K562 (cell line): ENCODE results near the gene SPRED2. TPM values are rescaled to one million over a fixed set of nuclear protein-coding genes. Genes with fewer than 3 reads are reported as not detected.

Experiments used
- ATAC-seq: fragments of 200-7000 bp; cut with Tn5 transposase; 3 replicates; pipeline ENCODE4 v1.9.1; 2020; ENCODE audit warnings: moderate library complexity
- BruUV-seq: library from RNA; stranded (reverse); fragments of 400-500 nt; replicated peaks from 2 replicates; lab custom pipeline; 2021; lab: Mats Ljungman, UMichigan
- CTCF ChIA-PET: fragments of 300-600 bp; formaldehyde crosslinking; extraction: SDS; loops from one replicate; lab custom pipeline; 2021; ENCODE audit warnings: low intra/inter-chr PET ratio; lab: Yijun Ruan, JAX
- POLR2A ChIA-PET: fragments of 300-600, 350-650 bp; sonication (Branson Sonifier 250); formaldehyde crosslinking; extraction: SDS; loops from one replicate; lab custom pipeline; 2021; ENCODE audit warnings: antibody characterized with exemption, inconsistent platforms; lab: Yijun Ruan, JAX
- DNase-seq, 4 experiments: peaks; one replicate each; pipeline versions ENCODE4 v3.0.0 to v3.0.0-alpha.2; 2011 to 2018; ENCODE audit warnings: low spot score in 3 of 4, mixed read lengths in 3 of 4; ENCODE audit errors: extremely low read depth in 1 of 4
- FAIRE-seq: peaks from 2 replicates; lab custom pipeline; 2011; peaks lifted over from hg19 to GRCh38; lab: Jason Lieb, UNC
- H2AFZ ChIP-seq: 2 replicates; pipeline ENCODE4 v1.6.0; 2011; ENCODE audit warnings: low read depth, low read length, control low read depth, inconsistent platforms
- H3K27ac ChIP-seq: fragments of 200-600 bp; 3 replicates; pipeline ENCODE4 v1.8.0; 2011; ENCODE audit warnings: low read depth, mild to moderate bottlenecking, control low read depth, inconsistent platforms, low read length, moderate library complexity, mixed read lengths; ENCODE audit errors: extremely low read depth
- H3K27me3 ChIP-seq, 2 experiments: fragments of 300-600 bp in 1 of 2; 2 replicates in 1 of 2; 3 replicates in 1 of 2; pipeline versions ENCODE4 v1.6.0 to v1.8.0; 2011; ENCODE audit warnings: inconsistent platforms in 2 of 2, low read length in 2 of 2, mild to moderate bottlenecking in 1 of 2, mixed read lengths in 1 of 2, moderate library complexity in 1 of 2; ENCODE audit not compliant: control insufficient read depth in 2 of 2, insufficient read depth in 2 of 2
- H3K36me3 ChIP-seq: fragments of 300-600 bp; 3 replicates; pipeline ENCODE4 v1.8.0; 2011; ENCODE audit warnings: mild to moderate bottlenecking, low read length, inconsistent platforms; ENCODE audit not compliant: control insufficient read depth, insufficient read depth
- H3K4me1 ChIP-seq, 2 experiments: fragments of 200-600 bp in 1 of 2; replicated peaks in 1 of 2; 2 replicates in 1 of 2; 3 replicates in 1 of 2; pipeline versions ENCODE4 v1.5.1 to v1.8.0; 2011; ENCODE audit warnings: inconsistent platforms in 2 of 2, low read length in 2 of 2, mild to moderate bottlenecking in 1 of 2, mixed read lengths in 1 of 2, moderate library complexity in 1 of 2; ENCODE audit not compliant: control insufficient read depth in 2 of 2, insufficient read depth in 2 of 2
- H3K4me2 ChIP-seq: 2 replicates; pipeline ENCODE4 v1.6.1; 2011; ENCODE audit warnings: low read length, control low read depth, inconsistent platforms, mixed read lengths; ENCODE audit not compliant: insufficient read depth
- H3K4me3 ChIP-seq: fragments of 200-600 bp; sonication (generic), shearing (Covaris generic); 2 replicates; pipeline ENCODE4 v1.5.1; 2016; ENCODE audit warnings: control low read depth, inconsistent platforms
- H3K79me2 ChIP-seq: fragments of 200-600 bp; 3 replicates; pipeline ENCODE4 v1.8.0; 2011; ENCODE audit warnings: low read length, inconsistent platforms; ENCODE audit not compliant: control insufficient read depth, insufficient read depth
- H3K9ac ChIP-seq, 2 experiments: 2 replicates each; pipeline versions ENCODE4 v1.6.0 to v1.6.1; 2011; ENCODE audit warnings: low read depth in 2 of 2, low read length in 2 of 2, control low read depth in 1 of 2, inconsistent platforms in 1 of 2, mild to moderate bottlenecking in 1 of 2, mixed read lengths in 1 of 2; ENCODE audit not compliant: insufficient read depth in 1 of 2
- H3K9me1 ChIP-seq: one replicate; pipeline ENCODE4 v1.6.0; 2011; ENCODE audit warnings: inconsistent platforms, mild to moderate bottlenecking, low read length, moderate library complexity; ENCODE audit not compliant: control insufficient read depth, insufficient read depth
- H3K9me3 ChIP-seq: replicated peaks from 2 replicates; pipeline ENCODE4 v1.5.1; 2011; ENCODE audit warnings: low read depth, low read length, inconsistent platforms; ENCODE audit not compliant: control insufficient read depth, insufficient read depth
- H4K20me1 ChIP-seq: replicated peaks from 2 replicates; pipeline ENCODE4 v1.6.1; 2011; ENCODE audit warnings: low read length, inconsistent platforms, mixed read lengths; ENCODE audit not compliant: control insufficient read depth, insufficient read depth
- ARID2 ChIP-seq: fragments of 450-650 bp; IDR thresholded peaks from 2 replicates; pipeline ENCODE4 v1.6.1; 2017; ENCODE audit warnings: antibody characterized with exemption, mild to moderate bottlenecking
- ELF1 ChIP-seq: fragments of 200-800 bp; sonication (Bioruptor generic); IDR thresholded peaks from 2 replicates; pipeline ENCODE4 v1.6.1; 2016; ENCODE audit warnings: missing genetic modification characterization, missing compliant biosample characterization
- KAT7 ChIP-seq: sonication (generic); formaldehyde crosslinking; IDR thresholded peaks from 2 replicates; pipeline ENCODE4 v1.8.0; 2022; ENCODE audit warnings: missing genetic modification reagents, mild to moderate bottlenecking, borderline replicate concordance
- PML ChIP-seq: IDR thresholded peaks from 2 replicates; pipeline ENCODE4 v1.6.1; 2012; ENCODE audit warnings: low read length, inconsistent platforms
- RCOR1 ChIP-seq, 2 experiments: IDR thresholded peaks; 2 replicates each; pipeline ENCODE4 v1.6.1; 2012; ENCODE audit warnings: low read depth in 2 of 2, low read length in 2 of 2, borderline replicate concordance in 1 of 2, improper control_type of control experiment in 1 of 2
- SMC3 ChIP-seq: conservative IDR thresholded peaks from 2 replicates; pipeline ENCODE4 v1.6.1; 2011; ENCODE audit warnings: low read depth, low read length, improper control_type of control experiment; ENCODE audit not compliant: insufficient read depth
- WGBS: fragments of 100-300 bp; shearing (Covaris generic); methylation state at CpG from one replicate; pipeline ENCODE4 v1.1.6; 2016; ENCODE audit warnings: low coverage, mixed read lengths; ENCODE audit not compliant: insufficient coverage; ENCODE audit errors: missing lambda C conversion rate; 5-methylcytosine and 5-hydroxymethylcytosine counted together
- in situ Hi-C: fragments of 300-500 bp; cut with MboI; formaldehyde crosslinking; loops from 4 replicates; pipeline ENCODE4 v1.15.0; 2018; ENCODE audit warnings: inconsistent platforms, mixed read lengths
- intact Hi-C: fragments of 100-400 bp; cut with micrococcal nuclease; formaldehyde crosslinking; loops from 2 replicates; pipeline ENCODE4 v1.14.2; 2022
- polyA plus RNA-seq, 8 experiments: library from polyadenylated mRNA; depleted of rRNA in 4 of 8; stranded (reverse) in 5 of 8; unstranded in 3 of 8; fragments of >200 nt; fragmentation: Nextera tagmentation in 2 of 8; fragmentation: Illumina TruSeq in 1 of 8; extraction: Ambion mirVana in 2 of 8; extraction: Trizol in 1 of 8; gene quantifications; 2 replicates each; pipeline versions ENCODE4 v1.2.1 to v1.2.3, GENCODE V29; 2011 to 2014; ENCODE audit warnings: inconsistent platforms in 1 of 8, missing spikeins in 1 of 8
- total RNA-seq, 7 experiments: library from RNA; depleted of rRNA in 6 of 7; stranded (reverse); fragments of >200 nt in 6 of 7; fragmentation: Illumina TruSeq in 2 of 7; extraction: Trizol in 2 of 7; gene quantifications; 2 replicates each; pipeline versions ENCODE4 v1.2.1 to v1.2.3, GENCODE V29; 2011 to 2021; ENCODE audit warnings: low replicate concordance in 1 of 7
- TF ChIP-seq, protein P1 (sequence below): IDR thresholded peaks from 2 replicates; pipeline ENCODE4 v1.6.1; 2012; ENCODE audit warnings: low read depth, low read length, improper control_type of control experiment, borderline replicate concordance
- TF ChIP-seq, protein P2 (sequence below): fragments of 250-450 bp; sonication (Bioruptor Pico); IDR thresholded peaks from 2 replicates; pipeline ENCODE4 v1.5.0; 2021; ENCODE audit warnings: mild to moderate bottlenecking, borderline replicate concordance

Gene SPRED2
- total and polyA plus RNA-seq, 9 of the 15 experiments (the other 6 are each of a cell fraction or from before 2014, with no cell fraction given), result 4.6 to 50.8 (median 14.1) TPM

DNA sequence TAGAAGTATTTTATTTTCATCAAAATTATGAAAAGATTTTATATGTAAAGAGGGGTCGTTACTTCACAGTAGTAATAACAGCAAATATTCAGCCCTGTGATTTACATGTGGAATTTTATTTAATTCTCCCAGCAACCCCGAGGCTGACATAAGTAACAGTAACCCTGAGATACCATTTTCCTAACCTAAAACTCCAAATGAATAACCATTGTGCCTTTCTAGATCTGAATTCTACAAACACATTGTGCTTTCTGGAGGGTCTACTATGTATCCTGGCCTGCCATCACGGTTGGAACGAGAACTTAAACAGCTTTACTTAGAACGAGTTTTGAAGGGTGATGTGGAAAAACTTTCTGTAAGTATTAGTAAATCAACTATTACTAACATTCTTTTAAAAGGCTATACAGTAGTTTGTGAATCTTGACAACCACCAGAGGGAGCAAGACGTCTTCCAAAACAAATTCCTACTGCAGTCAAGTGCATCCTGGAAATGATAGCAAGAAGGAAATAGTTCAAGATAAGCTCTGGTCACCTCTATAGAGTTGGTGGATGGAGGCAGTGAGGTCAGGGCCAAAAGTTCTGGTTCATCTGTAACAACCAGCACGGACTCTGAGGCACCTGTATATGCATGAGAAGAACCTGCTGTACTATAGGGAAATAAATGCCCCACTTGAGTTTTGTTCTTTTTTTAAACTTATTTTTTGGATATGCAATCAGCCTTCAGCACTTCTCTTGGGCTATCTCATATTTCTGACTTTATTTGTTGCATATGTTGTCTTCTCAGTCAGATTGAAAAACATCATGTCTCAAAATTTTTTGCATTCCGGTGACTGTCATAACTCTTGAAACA is 167.4 kb downstream of the SPRED2 start:
- POLR2A ChIA-PET, result interaction anchor here (0.6 kb wide), 1 partner anchor 171 kb away, joined by 3 read pairs; no protein-coding TSS in a partner anchor
- no peaks in the 10 kb centered on the region for H3K27me3 ChIP-seq
- H3K4me3 ChIP-seq, result no peak overlapping the region
- H3K4me1 ChIP-seq, result no peaks in the 10 kb centered on the region; a peak in 1 of 5 replicates
- no peak overlapping the region for H3K4me2 ChIP-seq
- H2AFZ ChIP-seq, result no peak overlapping the region
- no peak overlapping the region for H3K27ac ChIP-seq
- WGBS, result 27% methylated on average over 8 of the region's 8 CpGs
- H4K20me1 ChIP-seq, result no peaks in the 10 kb centered on the region; the same call in 1 of the 2 replicates
- CTCF ChIA-PET, result interaction anchor here (0.7 to 2.3 kb wide), 5 partner anchors 86 to 308 kb away, joined by 3 to 15 read pairs (median 4); no protein-coding TSS in a partner anchor
- H3K79me2 ChIP-seq, result peaks cover 11% of the 10 kb centered on the region; the same call in 1 of the 3 replicates
- in situ Hi-C loops (loop anchor here (5.0 kb wide), 1 partner anchor 282 kb away; no protein-coding TSS in a partner anchor), intact Hi-C loops (loop anchor here (1.0 to 5.0 kb wide), 4 partner anchors 117 to 308 kb away; no protein-coding TSS in a partner anchor)
- no peaks in the 10 kb centered on the region for H3K9me3 ChIP-seq
- peak; percentile 25 to 83 (median 32) for DNase-seq
- BruUV-seq, result no TSS peak
- H3K9ac ChIP-seq, result no peak overlapping the region
- FAIRE-seq, result peak; percentile 81
- ATAC-seq, result peak; percentile 89
- H3K9me1 ChIP-seq, result no peaks in the 10 kb centered on the region
- peaks cover 86% of the 10 kb centered on the region for H3K36me3 ChIP-seq
- TF ChIP-seq, protein P1, sequence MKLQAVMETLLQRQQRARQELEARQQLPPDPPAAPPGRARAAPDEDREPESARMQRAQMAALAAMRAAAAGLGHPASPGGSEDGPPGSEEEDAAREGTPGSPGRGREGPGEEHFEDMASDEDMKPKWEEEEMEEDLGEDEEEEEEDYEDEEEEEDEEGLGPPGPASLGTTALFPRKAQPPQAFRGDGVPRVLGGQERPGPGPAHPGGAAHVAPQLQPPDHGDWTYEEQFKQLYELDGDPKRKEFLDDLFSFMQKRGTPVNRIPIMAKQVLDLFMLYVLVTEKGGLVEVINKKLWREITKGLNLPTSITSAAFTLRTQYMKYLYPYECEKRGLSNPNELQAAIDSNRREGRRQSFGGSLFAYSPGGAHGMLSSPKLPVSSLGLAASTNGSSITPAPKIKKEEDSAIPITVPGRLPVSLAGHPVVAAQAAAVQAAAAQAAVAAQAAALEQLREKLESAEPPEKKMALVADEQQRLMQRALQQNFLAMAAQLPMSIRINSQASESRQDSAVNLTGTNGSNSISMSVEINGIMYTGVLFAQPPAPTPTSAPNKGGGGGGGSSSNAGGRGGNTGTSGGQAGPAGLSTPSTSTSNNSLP, result 0 out of 2 replicates have a peak, but pooled peaks have one; percentile 21
- TF ChIP-seq RCOR1 (IDR thresholded peaks at IDR 0.05; ENCODE audit: borderline replicate concordance in 1 of 2, low read depth in 2 of 2, low read length in 2 of 2) (peak in 1 of 2 experiments; percentile 45; a peak in 1 of 4 replicates), SMC3 (peak; percentile 87), KAT7 (CRISPR knock-in tag) (peak; percentile 36; the same call in 1 of the 2 replicates), ELF1 (tag) (no peak), PML (0 out of 2 replicates have a peak, but pooled peaks have one; percentile 1), ARID2 (peak; percentile 78)
- TF ChIP-seq, protein P2, sequence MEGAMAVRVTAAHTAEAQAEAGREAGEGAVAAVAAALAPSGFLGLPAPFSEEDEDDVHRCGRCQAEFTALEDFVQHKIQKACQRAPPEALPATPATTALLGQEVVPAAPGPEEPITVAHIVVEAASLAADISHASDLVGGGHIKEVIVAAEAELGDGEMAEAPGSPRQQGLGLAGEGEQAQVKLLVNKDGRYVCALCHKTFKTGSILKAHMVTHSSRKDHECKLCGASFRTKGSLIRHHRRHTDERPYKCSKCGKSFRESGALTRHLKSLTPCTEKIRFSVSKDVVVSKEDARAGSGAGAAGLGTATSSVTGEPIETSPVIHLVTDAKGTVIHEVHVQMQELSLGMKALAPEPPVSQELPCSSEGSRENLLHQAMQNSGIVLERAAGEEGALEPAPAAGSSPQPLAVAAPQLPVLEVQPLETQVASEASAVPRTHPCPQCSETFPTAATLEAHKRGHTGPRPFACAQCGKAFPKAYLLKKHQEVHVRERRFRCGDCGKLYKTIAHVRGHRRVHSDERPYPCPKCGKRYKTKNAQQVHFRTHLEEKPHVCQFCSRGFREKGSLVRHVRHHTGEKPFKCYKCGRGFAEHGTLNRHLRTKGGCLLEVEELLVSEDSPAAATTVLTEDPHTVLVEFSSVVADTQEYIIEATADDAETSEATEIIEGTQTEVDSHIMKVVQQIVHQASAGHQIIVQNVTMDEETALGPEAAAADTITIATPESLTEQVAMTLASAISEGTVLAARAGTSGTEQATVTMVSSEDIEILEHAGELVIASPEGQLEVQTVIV (CRISPR knock-in tag), result no peak
